Neural cell (in vitro differentiated cells): ENCODE results near the gene PCMT1.

Experiments used
- CTCF ChIP-seq: fragments of 450-650 bp; IDR thresholded peaks from 2 replicates; pipeline ENCODE4 v1.5.1; 2014; ENCODE audit warnings: antibody characterized with exemption, mild to moderate bottlenecking, moderate library complexity; ENCODE audit not compliant: poor library complexity, severe bottlenecking
- EP300 ChIP-seq: fragments of 450-650 bp; conservative IDR thresholded peaks from 2 replicates; pipeline ENCODE4 v1.6.1; 2014; ENCODE audit warnings: antibody characterized with exemption, mild to moderate bottlenecking, moderate library complexity; ENCODE audit not compliant: poor library complexity, severe bottlenecking
- EZH2 ChIP-seq: fragments of 200-600, 300-800 bp; shearing (Covaris generic), sonication (generic); IDR thresholded peaks from 2 replicates; pipeline ENCODE4 v1.6.1; 2014; ENCODE audit warnings: antibody characterized with exemption, low read length, borderline replicate concordance, mild to moderate bottlenecking; ENCODE audit not compliant: insufficient read depth, poor library complexity, severe bottlenecking
- MXI1 ChIP-seq: fragments of 450-650 bp; conservative IDR thresholded peaks from 2 replicates; pipeline ENCODE4 v1.6.1; 2014; ENCODE audit warnings: antibody characterized with exemption, mild to moderate bottlenecking; ENCODE audit not compliant: poor library complexity, severe bottlenecking
- RAD21 ChIP-seq: fragments of 450-650 bp; conservative IDR thresholded peaks from 2 replicates; pipeline ENCODE4 v1.6.1; 2014; ENCODE audit warnings: antibody characterized with exemption, mild to moderate bottlenecking, moderate library complexity
- SMC3 ChIP-seq: fragments of 450-650 bp; conservative IDR thresholded peaks from 2 replicates; pipeline ENCODE4 v1.6.1; 2014; ENCODE audit warnings: antibody characterized with exemption, mild to moderate bottlenecking, moderate library complexity; ENCODE audit not compliant: poor library complexity
- TAF1 ChIP-seq: IDR thresholded peaks from 2 replicates; pipeline ENCODE4 v1.6.1; 2012; ENCODE audit warnings: low read depth
- TF ChIP-seq, protein P1 (sequence below): IDR thresholded peaks from 2 replicates; pipeline ENCODE4 v1.6.1; 2012; ENCODE audit warnings: borderline replicate concordance

DNA sequence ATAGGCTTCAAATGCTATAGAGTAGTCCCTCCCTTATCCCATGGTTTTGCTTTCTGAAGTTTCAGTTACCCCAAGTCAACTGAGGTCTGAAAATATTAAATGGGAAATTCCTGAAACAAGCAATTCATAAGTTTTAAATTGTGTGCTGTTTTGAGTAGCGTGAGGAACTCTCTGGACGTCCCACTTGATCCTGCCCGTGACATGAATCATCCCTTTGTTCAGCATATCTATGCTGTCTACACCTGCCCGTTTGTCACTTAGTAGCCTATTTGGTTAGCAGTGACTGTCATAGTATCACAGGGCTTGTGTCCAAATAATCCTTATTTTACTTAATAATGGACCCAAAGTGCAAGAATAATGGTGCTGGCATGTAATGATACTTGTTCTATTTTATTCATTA, 5.0 kb downstream of the PCMT1 start:
- TF ChIP-seq, protein P1, sequence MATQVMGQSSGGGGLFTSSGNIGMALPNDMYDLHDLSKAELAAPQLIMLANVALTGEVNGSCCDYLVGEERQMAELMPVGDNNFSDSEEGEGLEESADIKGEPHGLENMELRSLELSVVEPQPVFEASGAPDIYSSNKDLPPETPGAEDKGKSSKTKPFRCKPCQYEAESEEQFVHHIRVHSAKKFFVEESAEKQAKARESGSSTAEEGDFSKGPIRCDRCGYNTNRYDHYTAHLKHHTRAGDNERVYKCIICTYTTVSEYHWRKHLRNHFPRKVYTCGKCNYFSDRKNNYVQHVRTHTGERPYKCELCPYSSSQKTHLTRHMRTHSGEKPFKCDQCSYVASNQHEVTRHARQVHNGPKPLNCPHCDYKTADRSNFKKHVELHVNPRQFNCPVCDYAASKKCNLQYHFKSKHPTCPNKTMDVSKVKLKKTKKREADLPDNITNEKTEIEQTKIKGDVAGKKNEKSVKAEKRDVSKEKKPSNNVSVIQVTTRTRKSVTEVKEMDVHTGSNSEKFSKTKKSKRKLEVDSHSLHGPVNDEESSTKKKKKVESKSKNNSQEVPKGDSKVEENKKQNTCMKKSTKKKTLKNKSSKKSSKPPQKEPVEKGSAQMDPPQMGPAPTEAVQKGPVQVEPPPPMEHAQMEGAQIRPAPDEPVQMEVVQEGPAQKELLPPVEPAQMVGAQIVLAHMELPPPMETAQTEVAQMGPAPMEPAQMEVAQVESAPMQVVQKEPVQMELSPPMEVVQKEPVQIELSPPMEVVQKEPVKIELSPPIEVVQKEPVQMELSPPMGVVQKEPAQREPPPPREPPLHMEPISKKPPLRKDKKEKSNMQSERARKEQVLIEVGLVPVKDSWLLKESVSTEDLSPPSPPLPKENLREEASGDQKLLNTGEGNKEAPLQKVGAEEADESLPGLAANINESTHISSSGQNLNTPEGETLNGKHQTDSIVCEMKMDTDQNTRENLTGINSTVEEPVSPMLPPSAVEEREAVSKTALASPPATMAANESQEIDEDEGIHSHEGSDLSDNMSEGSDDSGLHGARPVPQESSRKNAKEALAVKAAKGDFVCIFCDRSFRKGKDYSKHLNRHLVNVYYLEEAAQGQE: no peak
- TF ChIP-seq CTCF (no peak), MXI1 (no peak), EZH2 (no peak), EP300 (no peak), SMC3 (no peak), RAD21 (no peak), TAF1 (no peak)
